ENCODE measurements around the gene CLTC. TPM values are rescaled to one million over a fixed set of nuclear protein-coding genes. Genes with fewer than 3 reads are reported as not detected.

CLTC gene
- total RNA-seq, 2 donors from 2014 or later: 273 to 285 TPM

GRCh38 chr17:59676716-59677115 is 57.0 kb downstream of the CLTC start:
- H3K27me3 ChIP-seq (replicated peaks; ENCODE audit: insufficient read depth): no peaks in the 10 kb centered on the region
- ATAC-seq (ENCODE audit: insufficient number of reproducible peaks, low FRiP score, low read depth): no peak
- no peak overlapping the region for H3K27ac ChIP-seq
- TF ChIP-seq, protein P1, sequence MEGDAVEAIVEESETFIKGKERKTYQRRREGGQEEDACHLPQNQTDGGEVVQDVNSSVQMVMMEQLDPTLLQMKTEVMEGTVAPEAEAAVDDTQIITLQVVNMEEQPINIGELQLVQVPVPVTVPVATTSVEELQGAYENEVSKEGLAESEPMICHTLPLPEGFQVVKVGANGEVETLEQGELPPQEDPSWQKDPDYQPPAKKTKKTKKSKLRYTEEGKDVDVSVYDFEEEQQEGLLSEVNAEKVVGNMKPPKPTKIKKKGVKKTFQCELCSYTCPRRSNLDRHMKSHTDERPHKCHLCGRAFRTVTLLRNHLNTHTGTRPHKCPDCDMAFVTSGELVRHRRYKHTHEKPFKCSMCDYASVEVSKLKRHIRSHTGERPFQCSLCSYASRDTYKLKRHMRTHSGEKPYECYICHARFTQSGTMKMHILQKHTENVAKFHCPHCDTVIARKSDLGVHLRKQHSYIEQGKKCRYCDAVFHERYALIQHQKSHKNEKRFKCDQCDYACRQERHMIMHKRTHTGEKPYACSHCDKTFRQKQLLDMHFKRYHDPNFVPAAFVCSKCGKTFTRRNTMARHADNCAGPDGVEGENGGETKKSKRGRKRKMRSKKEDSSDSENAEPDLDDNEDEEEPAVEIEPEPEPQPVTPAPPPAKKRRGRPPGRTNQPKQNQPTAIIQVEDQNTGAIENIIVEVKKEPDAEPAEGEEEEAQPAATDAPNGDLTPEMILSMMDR (IDR thresholded peaks at IDR 0.05): no peak
- H3K4me1 ChIP-seq (ENCODE audit: control insufficient read depth in 1 of 2, low read depth in 2 of 2): peaks cover 8 to 9% of the 10 kb centered on the region in 2 donors
- no peaks in the 10 kb centered on the region for H3K9me3 ChIP-seq
- H3K36me3 ChIP-seq: peaks cover 48% of the 10 kb centered on the region
- DNase-seq (ENCODE audit: low spot score): no peak
- no peak overlapping the region for H3K4me3 ChIP-seq

DNA sequence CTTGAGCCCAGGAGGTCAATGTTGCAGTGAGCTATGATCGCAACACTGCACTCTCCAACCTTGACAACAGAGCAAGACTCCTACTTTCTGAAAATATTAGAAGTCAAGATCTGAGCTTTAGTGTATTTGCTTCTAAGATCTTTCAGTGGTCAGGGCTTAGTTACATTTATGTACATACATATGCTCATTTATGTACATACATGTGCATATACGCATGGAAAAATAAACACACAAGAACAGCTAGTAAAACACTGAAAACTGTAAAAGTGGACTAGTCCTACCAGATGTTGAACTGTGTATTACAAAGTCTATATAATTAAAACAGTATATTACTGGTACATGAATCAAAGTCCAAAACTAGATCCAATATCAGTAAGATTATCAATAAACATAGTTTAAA is 59.2 kb downstream of the CLTC start:
- TF ChIP-seq, protein P1 (IDR thresholded peaks at IDR 0.05): no peak
- Histone ChIP-seq H3K36me3 (peaks cover 67% of the 10 kb centered on the region), H3K27me3 (replicated peaks; ENCODE audit: insufficient read depth) (no peaks in the 10 kb centered on the region), H3K4me1 (ENCODE audit: control insufficient read depth in 1 of 2, low read depth in 2 of 2) (peaks cover 8 to 9% of the 10 kb centered on the region in 2 donors), H3K4me3 (no peak overlapping the region), H3K27ac (peak overlapping the region in 1 of 2 donors; percentile 18), H3K9me3 (no peaks in the 10 kb centered on the region)
- DNase-seq (ENCODE audit: low spot score) (no peak), ATAC-seq (ENCODE audit: insufficient number of reproducible peaks, low FRiP score, low read depth) (no peak)

DNA sequence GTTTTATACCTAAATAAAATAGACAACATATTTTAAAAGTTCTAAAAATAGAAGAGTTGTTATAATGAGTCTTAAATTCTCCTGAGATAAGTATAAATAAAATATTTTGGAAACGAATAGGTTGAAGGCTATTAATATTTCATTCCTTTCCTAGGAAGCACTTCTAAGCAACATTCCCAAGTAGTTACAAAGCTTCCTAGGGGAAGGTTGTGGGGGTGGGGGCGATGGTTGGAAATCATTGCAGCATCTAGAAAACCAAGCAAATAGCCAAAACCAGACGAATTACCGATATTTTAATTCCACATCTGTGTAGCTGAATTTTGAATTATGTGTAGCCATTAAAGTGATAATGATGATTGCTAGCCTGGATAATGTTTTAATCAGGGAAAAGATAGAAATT is 60.6 kb downstream of the CLTC start:
- Histone ChIP-seq H3K4me1 (ENCODE audit: control insufficient read depth in 1 of 2, low read depth in 2 of 2) (peaks cover 8 to 9% of the 10 kb centered on the region in 2 donors), H3K9me3 (no peaks in the 10 kb centered on the region), H3K27me3 (replicated peaks; ENCODE audit: insufficient read depth) (no peaks in the 10 kb centered on the region), H3K27ac (peak overlapping the region; percentile 39 to 64), H3K4me3 (no peak overlapping the region), H3K36me3 (peaks cover 65% of the 10 kb centered on the region)
- ATAC-seq (ENCODE audit: insufficient number of reproducible peaks, low FRiP score, low read depth): no peak
- TF ChIP-seq, protein P1 (IDR thresholded peaks at IDR 0.05): no peak
- DNase-seq (ENCODE audit: low spot score): no peak

DNA sequence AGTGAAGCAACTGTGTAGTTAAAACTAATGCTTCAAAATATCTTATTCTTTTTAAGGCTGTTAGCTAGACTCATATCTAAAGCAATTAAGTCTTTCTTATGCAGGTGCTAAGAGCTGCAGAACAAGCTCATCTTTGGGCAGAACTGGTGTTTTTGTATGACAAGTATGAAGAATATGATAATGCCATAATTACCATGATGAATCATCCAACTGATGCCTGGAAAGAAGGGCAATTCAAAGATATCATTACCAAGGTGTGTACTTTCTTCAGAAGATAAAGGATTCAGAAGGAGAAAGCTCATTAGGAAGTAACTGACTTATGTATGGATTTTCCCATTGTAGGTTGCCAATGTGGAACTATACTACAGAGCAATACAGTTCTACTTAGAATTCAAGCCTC is 63.6 kb downstream of the CLTC start:
- Histone ChIP-seq H3K4me1 (ENCODE audit: control insufficient read depth in 1 of 2, low read depth in 2 of 2) (peaks cover 8 to 9% of the 10 kb centered on the region in 2 donors), H3K4me3 (no peak overlapping the region), H3K27ac (no peak overlapping the region), H3K27me3 (replicated peaks; ENCODE audit: insufficient read depth) (no peaks in the 10 kb centered on the region), H3K9me3 (no peaks in the 10 kb centered on the region), H3K36me3 (peaks cover 57% of the 10 kb centered on the region)
- TF ChIP-seq, protein P1 (IDR thresholded peaks at IDR 0.05): no peak
- DNase-seq (ENCODE audit: low spot score) (no peak), ATAC-seq (ENCODE audit: insufficient number of reproducible peaks, low FRiP score, low read depth) (no peak)

GRCh38 chr17:59684967-59685366 is 65.3 kb downstream of the CLTC start:
- DNase-seq (ENCODE audit: low spot score) (no peak), ATAC-seq (ENCODE audit: insufficient number of reproducible peaks, low FRiP score, low read depth) (no peak)
- H3K9me3 ChIP-seq: no peaks in the 10 kb centered on the region
- peaks cover 49% of the 10 kb centered on the region for H3K36me3 ChIP-seq
- TF ChIP-seq, protein P1 (IDR thresholded peaks at IDR 0.05): no peak
- no peaks in the 10 kb centered on the region for H3K27me3 ChIP-seq (replicated peaks; ENCODE audit: insufficient read depth)
- no peak overlapping the region for H3K27ac ChIP-seq
- no peak overlapping the region for H3K4me3 ChIP-seq
- peaks cover 4 to 6% of the 10 kb centered on the region in 2 donors for H3K4me1 ChIP-seq (ENCODE audit: control insufficient read depth in 1 of 2, low read depth in 2 of 2)

Data from thoracic aorta (tissue), 2 donors.